ENCODE data around the gene ABI3BP.

ABI3BP gene

DNA sequence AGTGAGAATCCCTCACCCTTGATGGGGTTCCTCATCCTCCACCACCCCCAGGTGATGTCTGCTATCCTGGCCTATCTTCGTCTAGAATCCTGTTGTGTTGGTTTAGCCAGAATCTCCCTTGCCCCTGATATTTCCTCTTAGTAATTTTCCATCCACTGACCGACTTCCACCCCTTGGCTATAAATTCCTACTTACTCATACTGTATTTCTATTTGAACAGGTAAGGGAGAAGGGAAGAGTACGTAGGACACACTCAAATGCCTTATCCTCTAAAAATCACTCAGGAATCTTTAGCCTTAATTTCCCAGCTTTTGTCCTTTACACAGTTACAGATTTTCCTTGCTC is 284.6 kb downstream of the ABI3BP start:
- peak overlapping the region; percentile 62 for H3K9ac ChIP-seq (ENCODE audit: low read depth, low read length)
- H3K4me1 ChIP-seq (ENCODE audit: insufficient read depth, low read length) = no peaks in the 10 kb centered on the region
- H3K9me3 ChIP-seq (ENCODE audit: control insufficient read depth, insufficient read depth, low read length) = no peaks in the 10 kb centered on the region
- no peaks in the 10 kb centered on the region for H3K36me3 ChIP-seq (ENCODE audit: insufficient read depth, low read length)

DNA sequence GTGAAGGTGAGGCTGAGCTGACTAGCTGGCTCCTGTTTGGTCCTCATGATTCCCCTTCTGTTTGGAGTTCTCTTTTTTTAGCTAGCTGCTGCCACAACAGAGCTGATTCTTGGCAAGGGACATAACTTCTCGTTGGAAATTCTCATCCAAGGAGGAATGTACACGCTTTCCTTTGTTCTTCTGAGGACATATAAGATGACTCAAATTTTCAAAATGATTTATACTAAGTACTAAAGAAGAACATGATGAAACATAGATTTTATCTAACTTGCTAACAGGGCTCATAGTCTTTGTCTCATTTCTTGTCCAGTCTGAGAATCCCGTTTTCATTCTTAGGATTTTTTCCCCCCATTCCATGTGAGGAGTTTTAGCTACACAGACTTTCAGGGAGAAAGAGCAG is 286.9 kb downstream of the ABI3BP start:
- Histone ChIP-seq H3K4me1 (ENCODE audit: insufficient read depth, low read length) (no peaks in the 10 kb centered on the region), H3K9me3 (ENCODE audit: control insufficient read depth, insufficient read depth, low read length) (no peaks in the 10 kb centered on the region), H3K36me3 (ENCODE audit: insufficient read depth, low read length) (no peaks in the 10 kb centered on the region), H3K9ac (ENCODE audit: low read depth, low read length) (no peak overlapping the region)

DNA sequence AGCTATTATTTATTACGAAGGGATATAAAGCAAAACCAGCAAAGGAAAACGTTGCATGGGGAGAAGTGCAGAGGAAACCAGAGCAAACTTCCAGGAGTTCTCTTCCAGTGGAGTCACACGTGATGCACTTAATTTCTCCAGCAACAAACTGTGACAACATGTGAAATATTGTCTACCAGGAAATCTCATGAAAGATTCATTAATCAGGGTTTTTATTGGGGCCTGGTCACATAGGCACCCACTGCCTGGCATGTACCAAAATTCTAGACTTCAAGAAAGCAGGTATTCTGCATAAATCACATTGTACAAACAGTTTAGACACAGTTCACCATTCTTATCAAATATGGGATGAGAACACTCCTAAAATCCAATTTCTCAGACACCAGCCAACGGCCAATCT is 289.4 kb downstream of the ABI3BP start:
- no peak overlapping the region for H3K9ac ChIP-seq (ENCODE audit: low read depth, low read length)
- H3K4me1 ChIP-seq (ENCODE audit: insufficient read depth, low read length) = no peaks in the 10 kb centered on the region
- H3K9me3 ChIP-seq (ENCODE audit: control insufficient read depth, insufficient read depth, low read length) = no peaks in the 10 kb centered on the region
- H3K36me3 ChIP-seq (ENCODE audit: insufficient read depth, low read length) = no peaks in the 10 kb centered on the region

GRCh38 chr3:100702980-100703345 is 290.3 kb downstream of the ABI3BP start:
- no peaks in the 10 kb centered on the region for H3K4me1 ChIP-seq (ENCODE audit: insufficient read depth, low read length)
- H3K36me3 ChIP-seq (ENCODE audit: insufficient read depth, low read length) = no peaks in the 10 kb centered on the region
- no peaks in the 10 kb centered on the region for H3K9me3 ChIP-seq (ENCODE audit: control insufficient read depth, insufficient read depth, low read length)
- H3K9ac ChIP-seq (ENCODE audit: low read depth, low read length) = no peak overlapping the region

- Histone ChIP-seq H3K36me3 (ENCODE audit: insufficient read depth, low read length) (no peaks in the 10 kb centered on the region), H3K4me1 (ENCODE audit: insufficient read depth, low read length) (no peaks in the 10 kb centered on the region), H3K9ac (ENCODE audit: low read depth, low read length) (no peak overlapping the region), H3K9me3 (ENCODE audit: control insufficient read depth, insufficient read depth, low read length) (no peaks in the 10 kb centered on the region)
Observed at GRCh38 chr3:100702082-100702979, 290.9 kb downstream of the ABI3BP start.

DNA sequence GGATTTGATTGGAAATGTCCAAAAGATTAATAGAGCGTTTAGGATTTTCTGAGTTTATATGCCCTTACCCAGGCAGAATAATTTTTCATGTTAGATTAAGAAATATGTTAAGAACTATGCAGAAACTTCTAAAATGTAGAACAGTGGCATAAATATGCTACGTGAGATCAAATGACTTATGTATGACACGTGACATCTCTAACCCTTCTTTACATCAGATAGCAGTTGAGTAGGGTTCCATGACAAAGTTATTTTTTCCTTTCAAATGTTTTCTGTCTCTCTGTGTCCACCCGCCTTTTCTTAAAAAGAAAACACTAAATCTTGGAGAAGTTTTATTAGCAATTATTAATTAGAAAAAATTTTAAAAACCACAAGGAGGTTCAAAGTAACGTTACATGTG is 292.5 kb downstream of the ABI3BP start:
- Histone ChIP-seq H3K9ac (ENCODE audit: low read depth, low read length) (no peak overlapping the region), H3K9me3 (ENCODE audit: control insufficient read depth, insufficient read depth, low read length) (no peaks in the 10 kb centered on the region), H3K36me3 (ENCODE audit: insufficient read depth, low read length) (no peaks in the 10 kb centered on the region), H3K4me1 (ENCODE audit: insufficient read depth, low read length) (no peaks in the 10 kb centered on the region)
